ENCODE results near the gene MAP2K7. TPM values are rescaled to one million over a fixed set of nuclear protein-coding genes. Genes with fewer than 3 reads are reported as not detected.
"Not testable (repeated sequence)": the region's sequence is repeated elsewhere in the genome, so short reads cannot be mapped to it uniquely, and the experiment has no call there.

MAP2K7 gene
- polyA plus RNA-seq, 1 donor, result 26.9 TPM

- no peak for DNase-seq
Observed at GRCh38 chr19:7907122-7907521, 3.4 kb downstream of the MAP2K7 start.

- no peak for DNase-seq
Observed at GRCh38 chr19:7907544-7907943, 3.9 kb downstream of the MAP2K7 start.

DNA sequence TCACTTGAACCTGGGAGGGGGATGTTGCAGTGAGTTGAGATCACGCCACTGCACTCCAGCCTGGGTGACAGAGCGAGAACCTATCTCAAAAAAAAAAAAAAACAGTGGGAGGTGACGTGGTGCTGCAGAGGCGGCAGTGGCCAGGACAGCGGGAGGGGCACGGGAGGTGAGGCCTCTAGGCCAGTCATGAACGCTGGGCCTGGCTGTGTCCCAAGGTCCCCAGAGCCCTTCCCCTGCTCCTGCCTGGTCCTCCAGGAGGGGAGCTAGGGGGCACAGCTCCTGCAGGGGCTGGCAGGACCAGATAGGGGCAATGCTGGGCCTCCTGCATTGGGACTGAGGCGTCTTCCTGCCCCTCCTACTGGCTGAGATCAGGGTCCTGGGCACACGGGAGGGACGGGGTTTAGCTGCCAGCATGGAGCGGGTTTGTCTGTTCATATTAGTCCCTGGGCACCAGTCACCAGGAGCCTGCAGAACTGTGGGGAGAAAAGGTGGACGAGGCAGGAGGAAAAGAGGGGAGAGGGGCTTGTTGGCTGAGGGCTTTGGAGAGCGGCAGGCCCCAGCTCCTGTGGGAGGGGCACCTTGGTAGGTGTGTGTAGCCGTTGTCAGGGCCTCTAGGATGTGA lies 4.5 kb downstream of the MAP2K7 start:
- no peak for DNase-seq

- DNase-seq, result no peak
Observed at GRCh38 chr19:7908742-7909461, 5.2 kb downstream of the MAP2K7 start.

DNA sequence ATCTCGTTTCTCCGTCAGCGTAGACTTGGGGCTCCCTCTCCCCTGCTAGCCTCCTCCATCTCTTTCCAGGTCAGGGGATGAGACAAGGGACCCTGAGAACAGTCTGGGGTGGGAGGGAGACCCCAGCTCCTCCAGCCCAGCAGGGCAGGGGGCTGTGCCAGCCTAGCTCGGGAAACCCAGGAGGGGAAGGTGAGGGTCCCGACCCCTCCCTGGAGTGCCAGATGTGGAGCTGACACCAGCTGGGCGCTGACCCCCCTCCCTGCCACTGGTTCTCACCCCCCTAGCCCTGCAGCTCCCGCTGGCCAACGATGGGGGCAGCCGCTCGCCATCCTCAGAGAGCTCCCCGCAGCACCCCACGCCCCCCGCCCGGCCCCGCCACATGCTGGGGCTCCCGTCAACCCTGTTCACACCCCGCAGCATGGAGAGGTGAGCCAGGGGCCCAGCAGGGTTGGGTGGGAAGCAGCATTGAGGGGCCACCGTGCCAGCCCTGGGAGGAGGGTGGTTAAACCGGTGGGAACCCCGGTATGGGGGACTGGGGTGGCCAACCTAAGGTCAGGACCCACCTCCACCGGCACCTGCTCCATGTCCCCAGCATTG lies 5.9 kb downstream of the MAP2K7 start:
- DNase-seq, result no peak

DNA sequence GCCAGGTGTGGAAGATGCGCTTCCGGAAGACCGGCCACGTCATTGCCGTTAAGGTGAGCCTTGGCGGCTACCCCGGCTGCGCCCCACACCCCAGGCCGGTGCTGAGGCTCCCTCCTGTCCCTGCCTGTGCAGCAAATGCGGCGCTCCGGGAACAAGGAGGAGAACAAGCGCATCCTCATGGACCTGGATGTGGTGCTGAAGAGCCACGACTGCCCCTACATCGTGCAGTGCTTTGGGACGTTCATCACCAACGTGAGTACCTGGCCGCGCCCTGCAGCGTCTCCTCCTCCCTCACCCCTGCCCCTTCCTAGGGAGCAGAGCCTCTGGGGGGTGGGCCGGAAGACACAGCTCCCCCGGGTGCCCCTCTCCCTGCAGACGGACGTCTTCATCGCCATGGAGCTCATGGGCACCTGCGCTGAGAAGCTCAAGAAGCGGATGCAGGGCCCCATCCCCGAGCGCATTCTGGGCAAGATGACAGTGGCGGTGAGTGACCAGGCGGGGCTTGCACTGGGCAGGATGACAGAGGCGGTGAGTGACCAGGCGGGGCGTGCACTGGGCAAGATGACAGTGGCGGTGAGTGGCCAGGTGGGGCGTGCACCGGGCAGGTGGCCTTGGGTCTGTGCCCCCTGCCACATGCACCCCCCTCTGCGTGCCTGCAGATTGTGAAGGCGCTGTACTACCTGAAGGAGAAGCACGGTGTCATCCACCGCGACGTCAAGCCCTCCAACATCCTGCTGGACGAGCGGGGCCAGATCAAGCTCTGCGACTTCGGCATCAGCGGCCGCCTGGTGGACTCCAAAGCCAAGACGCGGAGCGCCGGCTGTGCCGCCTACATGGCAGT lies 6.9 kb downstream of the MAP2K7 start:
- no peak for DNase-seq

- DNase-seq, result no peak
Observed at GRCh38 chr19:7911508-7912143, 7.9 kb downstream of the MAP2K7 start.

DNA sequence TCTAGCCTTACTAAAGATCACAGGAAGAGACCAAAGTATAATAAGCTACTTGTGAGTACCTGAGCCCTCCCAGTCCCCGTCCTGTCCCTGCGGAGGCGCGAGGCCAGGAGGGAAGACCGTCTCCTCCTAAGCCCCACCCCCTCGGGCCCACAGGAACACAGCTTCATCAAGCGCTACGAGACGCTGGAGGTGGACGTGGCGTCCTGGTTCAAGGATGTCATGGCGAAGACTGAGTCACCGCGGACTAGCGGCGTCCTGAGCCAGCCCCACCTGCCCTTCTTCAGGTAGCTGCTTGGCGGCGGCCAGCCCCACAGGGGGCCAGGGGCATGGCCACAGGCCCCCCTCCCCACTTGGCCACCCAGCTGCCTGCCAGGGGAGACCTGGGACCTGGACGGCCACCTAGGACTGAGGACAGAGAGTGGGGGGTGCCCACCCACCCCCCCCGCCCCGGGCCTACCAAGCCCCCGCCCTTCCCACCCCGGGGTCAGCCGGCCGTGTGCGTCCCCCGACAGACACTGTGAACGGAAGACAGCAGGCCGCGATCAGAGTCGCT lies 8.5 kb downstream of the MAP2K7 start:
- no peak for DNase-seq

- DNase-seq, result no peak
Observed at GRCh38 chr19:7912697-7913564, 9.3 kb downstream of the MAP2K7 start.

DNA sequence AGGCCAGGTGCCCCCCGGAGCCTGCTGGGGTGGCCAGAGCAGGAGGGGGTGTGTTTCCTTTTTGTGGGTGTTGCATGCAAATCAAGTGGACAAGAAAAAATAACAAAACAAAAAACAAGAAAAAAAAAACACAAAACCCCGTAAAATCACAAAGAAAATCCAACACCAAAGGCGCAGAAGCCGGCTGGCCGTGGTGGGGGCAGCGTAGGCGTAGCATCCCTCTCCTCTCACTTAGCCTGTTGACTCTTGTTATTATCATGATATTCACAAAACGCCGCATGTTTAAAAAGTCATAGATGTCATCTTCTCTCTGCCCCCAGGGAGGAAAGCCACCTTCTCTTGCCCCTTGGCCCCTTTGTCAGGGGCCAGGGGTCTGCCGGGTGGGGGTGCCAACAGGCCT lies 10.0 kb downstream of the MAP2K7 start:
- DNase-seq, result no peak

DNA sequence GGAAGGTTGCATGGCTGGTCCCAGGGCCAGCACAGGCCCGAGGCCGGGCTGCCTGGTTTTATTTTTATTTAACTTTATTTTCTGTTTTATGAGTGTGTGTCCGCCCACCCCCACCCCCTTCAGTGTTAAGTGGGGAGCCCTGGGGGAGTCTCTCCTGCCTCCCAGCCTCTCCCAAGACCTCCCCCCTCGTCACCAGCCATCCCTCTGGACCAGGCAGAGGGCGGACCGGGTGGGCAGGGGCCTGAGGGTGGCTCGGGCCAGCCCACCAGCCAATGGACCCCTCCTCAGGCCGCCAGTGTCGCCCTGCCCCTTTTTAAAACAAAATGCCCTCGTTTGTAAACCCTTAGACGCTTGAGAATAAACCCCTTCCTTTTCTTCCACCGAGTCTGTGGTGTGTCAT lies 10.4 kb downstream of the MAP2K7 start:
- DNase-seq, result no peak

GRCh38 chr19:7914598-7915045 lies 10.9 kb downstream of the MAP2K7 start, which contains the start of gene TGFBR3L:
Gene TGFBR3L (plus strand): TSS chr19:7914830.
- DNase-seq, result no peak

GRCh38 chr19:7915250-7916102 lies 11.8 kb downstream of the MAP2K7 start:
- no peak for DNase-seq

GRCh38 chr19:7916103-7916954 lies 12.7 kb downstream of the MAP2K7 start:
- DNase-seq, result no peak

DNA sequence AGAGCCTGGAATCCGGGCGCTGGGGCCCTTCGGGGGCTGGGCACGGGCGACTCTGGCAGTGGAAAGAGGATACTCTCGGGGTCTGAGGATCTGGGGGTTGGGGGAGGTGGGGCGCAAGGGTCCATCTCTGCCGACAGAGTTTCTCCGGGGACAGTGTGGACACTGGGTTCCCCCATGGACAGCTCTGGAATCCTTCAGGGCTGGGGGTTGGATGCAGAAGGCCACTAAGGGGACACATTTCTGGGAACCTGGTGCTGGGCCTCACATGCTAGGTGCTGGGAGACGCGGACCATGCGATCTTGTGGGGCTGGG lies 13.2 kb downstream of the MAP2K7 start:
- DNase-seq, result no peak

DNA sequence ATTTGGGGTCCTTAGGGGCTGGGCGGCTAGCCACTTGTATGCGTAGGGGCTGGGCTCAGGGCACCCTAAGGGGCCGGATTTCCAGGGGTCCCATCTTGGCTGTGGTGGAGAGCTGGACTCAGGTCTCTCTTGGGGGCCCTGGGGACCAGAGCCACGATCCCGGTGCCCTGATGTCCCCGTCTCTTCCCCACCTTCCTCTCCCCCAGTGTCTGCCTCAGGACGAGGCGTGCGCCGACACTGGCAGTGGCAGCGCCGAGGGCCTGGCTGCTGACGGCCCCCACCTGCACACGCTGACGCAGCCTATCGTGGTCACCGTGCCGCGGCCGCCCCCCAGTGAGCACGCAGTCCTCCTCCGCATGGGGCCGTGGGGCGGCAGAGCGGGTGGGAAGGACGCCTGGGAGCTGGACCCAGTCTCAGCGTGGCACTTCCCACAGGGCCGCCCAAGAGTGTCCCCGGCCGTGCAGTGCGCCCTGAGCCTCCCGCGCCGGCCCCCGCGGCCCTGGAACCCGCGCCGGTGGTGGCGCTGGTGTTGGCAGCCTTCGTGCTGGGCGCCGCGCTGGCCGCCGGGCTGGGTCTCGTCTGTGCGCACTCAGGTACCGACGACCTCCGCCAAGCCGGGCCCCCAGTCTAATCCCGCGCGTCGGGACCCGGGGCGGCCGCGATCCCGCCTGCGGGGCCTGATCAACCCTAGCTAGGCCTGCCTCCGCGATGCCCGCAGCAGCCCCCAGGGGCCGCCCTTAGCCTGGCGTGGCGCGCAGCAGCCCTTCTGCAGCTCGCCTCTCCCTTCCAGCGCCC lies 13.8 kb downstream of the MAP2K7 start:
- no peak for DNase-seq

GRCh38 chr19:7918062-7918614 lies 14.5 kb downstream of the MAP2K7 start:
- DNase-seq, result not testable (repeated sequence)
